ENCODE measurements around the gene MST1.

The MST1 gene

GRCh38 chr3:49673715-49674496 is 15.4 kb downstream of the MST1 start, which contains the start of gene APEH:
Gene APEH (plus strand): TSS chr3:49674351. CDS start chr3:49674402, 51 bp downstream.
- no peak for DNase-seq

GRCh38 chr3:49673121-49673714 is 16.1 kb downstream of the MST1 start:
- no peak for DNase-seq

GRCh38 chr3:49671291-49672288 is 17.7 kb downstream of the MST1 start:
- DNase-seq = no peak

- DNase-seq = no peak
Observed at GRCh38 chr3:49670940-49671290, 18.4 kb downstream of the MST1 start.

- no peak for DNase-seq
Observed at GRCh38 chr3:49669352-49669751, 19.9 kb downstream of the MST1 start.

GRCh38 chr3:49668861-49669260 is 20.4 kb downstream of the MST1 start:
- no peak for DNase-seq

- DNase-seq = no peak
Observed at GRCh38 chr3:49668414-49668797, 20.9 kb downstream of the MST1 start.

- DNase-seq = no peak
Observed at GRCh38 chr3:49667701-49668413, 21.4 kb downstream of the MST1 start.

- DNase-seq = no peak
Observed at GRCh38 chr3:49666592-49666991, 22.7 kb downstream of the MST1 start.

GRCh38 chr3:49665822-49666519 is 23.3 kb downstream of the MST1 start:
- no peak for DNase-seq

GRCh38 chr3:49664300-49664699 is 25.0 kb downstream of the MST1 start:
- DNase-seq = no peak

GRCh38 chr3:49663831-49664230 is 25.4 kb downstream of the MST1 start:
- no peak for DNase-seq

- DNase-seq = no peak
Observed at GRCh38 chr3:49662720-49663413, 26.4 kb downstream of the MST1 start.

GRCh38 chr3:49662021-49662420 is 27.3 kb downstream of the MST1 start:
- no peak for DNase-seq

GRCh38 chr3:49661281-49661680 is 28.0 kb downstream of the MST1 start:
- no peak for DNase-seq

GRCh38 chr3:49659756-49660155 is 29.5 kb downstream of the MST1 start:
- no peak for DNase-seq

GRCh38 chr3:49658711-49659110 is 30.6 kb downstream of the MST1 start:
- no peak for DNase-seq

- no peak for DNase-seq
Observed at GRCh38 chr3:49657208-49657915, 31.9 kb downstream of the MST1 start.

GRCh38 chr3:49656541-49657112 is 32.6 kb downstream of the MST1 start:
- DNase-seq = no peak

GRCh38 chr3:49655731-49656285 is 33.5 kb downstream of the MST1 start:
- DNase-seq = no peak
